ENCODE measurements around the gene AP3B1.

Gene AP3B1

DNA sequence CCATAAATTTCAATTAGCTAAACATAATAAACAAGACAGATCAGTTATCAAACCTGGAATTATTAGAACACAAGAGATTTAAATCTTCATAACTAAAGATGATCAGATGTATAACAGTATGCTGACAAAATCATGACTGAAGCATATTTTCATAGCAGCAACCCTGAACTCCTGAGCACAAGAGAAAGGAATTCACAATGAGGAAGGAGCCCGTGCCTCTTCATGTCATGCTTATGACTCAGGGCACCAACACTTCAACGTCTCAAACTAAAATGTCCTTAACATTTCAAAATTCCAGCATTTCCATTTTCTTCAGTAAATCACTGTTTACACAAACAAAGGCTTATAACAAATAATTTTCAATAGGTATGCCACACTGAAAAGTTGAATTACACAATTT is 6.7 kb downstream of the AP3B1 start:
- no peak for DNase-seq

DNA sequence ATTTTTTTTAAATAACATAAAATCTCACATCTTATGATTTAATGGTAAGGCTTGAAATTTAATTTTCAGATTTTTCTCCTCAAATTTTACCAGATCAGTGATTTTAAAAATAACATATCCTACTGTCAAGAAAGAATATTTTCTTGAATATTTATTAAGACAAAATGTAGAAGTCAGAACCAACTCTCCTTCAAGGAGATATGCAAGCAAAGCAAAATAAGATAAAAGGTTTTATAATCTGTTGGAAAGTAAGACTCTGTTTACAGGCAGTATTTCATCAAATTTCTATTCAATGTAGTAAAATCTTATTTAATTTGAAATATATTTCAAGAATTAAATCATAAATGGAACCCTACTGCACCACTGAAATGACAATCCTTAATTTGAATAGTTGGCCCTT is 7.3 kb downstream of the AP3B1 start:
- DNase-seq = no peak

DNA sequence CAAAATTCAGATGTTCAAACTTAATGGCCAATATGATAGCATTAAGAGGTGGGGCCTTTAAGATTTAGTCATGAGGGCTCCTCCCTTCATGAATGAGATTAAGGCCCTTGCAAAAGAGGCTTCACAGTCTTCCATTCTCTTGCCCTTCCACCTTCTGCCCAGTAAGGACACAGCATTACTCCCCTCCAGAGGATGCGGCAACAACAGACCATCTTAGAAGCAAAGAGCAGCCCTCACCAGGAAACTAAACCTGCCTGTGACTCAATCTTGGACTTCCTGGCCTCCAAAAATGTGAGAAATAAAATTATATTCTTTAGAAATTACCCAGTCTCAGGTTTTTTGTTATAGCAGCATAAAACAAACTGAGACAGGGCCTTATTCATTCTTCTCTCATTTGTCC is 8.2 kb downstream of the AP3B1 start:
- no peak for DNase-seq

DNA sequence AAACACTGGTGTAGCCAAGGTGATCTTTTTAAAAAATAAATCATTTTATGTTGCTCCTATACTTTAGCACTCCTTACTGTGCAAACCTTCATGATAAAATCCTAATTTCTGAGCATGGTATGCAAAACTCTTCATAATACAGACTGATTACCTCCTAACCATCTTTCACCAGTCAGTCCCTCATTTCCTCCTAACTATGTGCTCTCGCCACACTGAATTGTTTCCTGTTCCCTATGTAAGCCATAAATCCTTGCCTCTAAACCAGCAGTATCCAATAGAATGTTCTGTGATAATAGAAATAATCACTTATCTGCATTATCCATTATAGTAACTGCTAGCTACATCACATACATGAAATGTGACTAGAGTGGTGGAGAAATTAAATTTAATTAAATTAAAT is 10.7 kb downstream of the AP3B1 start:
- DNase-seq = no peak

DNA sequence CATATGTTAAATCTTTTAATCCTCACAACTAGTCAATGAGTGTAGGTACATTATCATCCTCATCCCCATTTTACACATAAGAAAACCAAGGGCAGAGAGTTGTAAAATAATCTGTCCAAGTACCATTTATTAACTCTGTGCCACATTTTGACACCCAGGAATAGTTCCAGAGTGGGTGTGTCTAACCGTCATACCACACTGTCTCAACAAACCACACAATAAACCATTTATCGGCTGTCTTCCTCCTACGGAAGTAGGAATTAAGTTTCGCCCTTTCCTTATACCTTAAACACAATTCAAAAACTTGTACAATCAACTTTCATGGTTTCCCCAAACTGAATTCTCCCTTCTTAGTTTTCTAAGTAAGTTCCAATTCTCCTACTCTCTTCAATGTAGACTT is 11.4 kb downstream of the AP3B1 start:
- no peak for DNase-seq

DNA sequence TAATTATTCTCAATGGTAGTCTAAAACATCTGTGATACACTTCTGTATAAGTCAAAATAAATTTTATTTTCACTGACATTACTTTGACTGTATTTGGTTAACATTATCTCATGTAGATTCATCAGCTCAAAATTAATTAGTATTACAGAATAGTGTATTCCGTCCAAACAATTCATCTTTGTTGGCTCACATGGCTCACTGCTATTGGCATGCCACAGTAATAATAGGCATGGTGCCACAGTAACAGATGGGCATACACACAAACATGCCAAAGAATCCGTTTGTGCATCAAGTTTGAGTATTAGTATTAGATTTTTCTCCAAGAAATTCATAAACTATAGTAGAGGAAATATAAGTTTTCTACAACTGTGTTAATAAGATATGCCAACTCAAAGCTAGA is 14.2 kb downstream of the AP3B1 start:
- DNase-seq = no peak

DNA sequence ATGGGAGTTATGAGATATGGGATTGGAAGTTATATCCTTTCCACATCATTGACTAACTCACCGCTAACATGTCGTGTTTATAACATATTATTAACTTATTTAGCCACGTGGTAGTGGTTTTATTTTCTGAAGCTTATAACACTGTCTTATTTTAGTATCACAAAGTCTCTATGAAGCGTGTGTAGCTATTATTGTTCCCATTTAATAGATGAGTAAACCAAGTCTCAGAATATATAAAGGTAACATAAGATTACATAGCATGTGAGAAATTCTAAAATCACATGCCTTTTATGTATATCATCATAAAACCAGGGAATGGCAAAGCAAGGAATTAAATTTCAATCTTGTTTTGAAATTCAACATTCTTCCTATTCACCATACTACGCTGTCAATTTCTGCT is 15.3 kb downstream of the AP3B1 start:
- DNase-seq = no peak

DNA sequence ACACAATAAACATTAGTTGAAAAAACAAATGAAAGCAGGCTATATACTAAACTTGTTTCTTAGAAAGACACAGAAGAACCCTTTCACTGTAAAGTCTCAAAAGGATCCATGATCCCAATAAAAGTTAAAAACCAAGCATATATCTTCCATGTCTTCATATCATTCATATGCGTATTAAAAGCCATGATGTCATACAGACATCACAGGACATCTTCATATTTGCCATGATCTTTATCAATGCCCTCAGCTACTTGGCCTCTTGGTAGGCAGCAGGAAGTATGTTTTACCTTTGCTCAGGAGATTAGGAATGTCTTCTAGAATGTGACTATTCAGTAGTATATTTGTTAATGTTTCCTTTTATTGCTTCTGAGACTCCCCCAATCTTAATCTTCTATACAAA is 16.8 kb downstream of the AP3B1 start:
- no peak for DNase-seq

DNA sequence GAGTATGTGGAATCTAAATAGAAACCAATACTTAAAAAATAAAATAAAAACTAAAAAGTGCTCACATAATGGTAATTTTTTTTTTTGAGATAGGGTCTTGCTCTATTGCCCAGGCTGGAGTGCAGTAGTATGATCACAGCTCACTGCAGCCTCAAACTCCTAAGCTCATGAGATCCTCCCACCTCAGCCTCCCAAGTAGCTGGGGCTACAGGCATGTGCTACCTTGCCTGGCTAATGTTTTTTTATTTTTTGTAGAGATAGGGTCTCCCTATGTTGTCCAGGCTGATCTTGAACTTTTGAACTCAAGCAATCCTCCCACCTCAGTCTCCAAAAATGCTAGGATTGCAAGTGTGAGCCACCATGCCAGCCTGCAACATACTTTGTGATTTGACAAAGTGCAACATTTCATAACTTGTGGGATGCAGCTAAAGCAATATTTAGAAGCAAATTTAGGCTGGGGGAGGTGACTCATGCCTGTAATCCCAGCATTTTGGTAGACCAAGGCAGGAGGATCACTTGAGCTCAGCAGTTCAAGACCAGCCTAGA is 18.4 kb downstream of the AP3B1 start:
- no peak for DNase-seq

DNA sequence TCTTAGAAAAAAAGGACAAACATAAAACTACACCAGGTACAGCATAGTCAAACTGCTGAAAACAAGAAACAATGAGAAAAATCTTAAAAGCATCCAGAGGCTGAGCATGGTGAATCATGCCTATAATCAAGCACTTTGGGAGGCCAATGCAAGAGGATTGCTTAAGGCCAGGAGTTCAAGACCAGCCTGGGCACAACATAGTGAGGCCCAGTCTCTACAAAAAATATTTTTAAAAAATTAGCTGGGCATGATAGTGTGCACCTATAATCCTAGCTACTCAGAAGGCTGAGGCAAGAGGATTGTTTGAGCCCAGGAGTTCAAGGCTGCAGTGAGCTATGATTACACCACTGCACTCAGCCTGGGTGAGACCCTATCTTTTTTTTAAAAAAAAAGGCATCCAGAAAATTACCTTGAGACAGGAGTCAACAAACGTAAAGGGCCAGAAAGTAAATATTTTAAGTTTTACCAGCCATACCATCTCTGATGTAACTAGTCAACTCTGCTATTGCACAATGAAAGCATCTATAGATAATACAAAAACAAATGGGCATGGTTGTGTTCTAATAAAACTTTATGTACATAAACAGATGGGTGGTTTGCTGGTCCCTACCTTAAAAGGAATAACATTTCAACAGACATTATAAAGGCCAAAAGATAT is 19.8 kb downstream of the AP3B1 start:
- DNase-seq = no peak

DNA sequence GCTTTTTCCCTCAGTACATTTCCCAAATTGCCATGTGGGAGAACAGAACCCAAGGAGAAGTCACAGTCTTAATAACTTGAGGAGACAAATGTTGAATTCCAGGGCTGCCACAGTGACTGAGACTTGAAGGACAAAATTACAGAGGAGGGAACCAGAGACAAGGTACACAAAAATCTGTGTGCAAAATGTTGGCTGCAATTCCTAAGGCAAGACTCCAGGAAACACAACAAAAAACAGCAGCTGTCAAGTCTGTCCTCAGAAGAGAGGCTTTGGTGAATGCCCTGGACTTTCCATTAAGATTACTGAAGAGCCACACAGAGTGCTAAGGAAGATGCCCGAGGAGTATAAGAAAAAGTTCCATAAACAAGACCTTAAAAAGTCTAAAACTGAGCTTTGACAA is 21.1 kb downstream of the AP3B1 start:
- no peak for DNase-seq

DNA sequence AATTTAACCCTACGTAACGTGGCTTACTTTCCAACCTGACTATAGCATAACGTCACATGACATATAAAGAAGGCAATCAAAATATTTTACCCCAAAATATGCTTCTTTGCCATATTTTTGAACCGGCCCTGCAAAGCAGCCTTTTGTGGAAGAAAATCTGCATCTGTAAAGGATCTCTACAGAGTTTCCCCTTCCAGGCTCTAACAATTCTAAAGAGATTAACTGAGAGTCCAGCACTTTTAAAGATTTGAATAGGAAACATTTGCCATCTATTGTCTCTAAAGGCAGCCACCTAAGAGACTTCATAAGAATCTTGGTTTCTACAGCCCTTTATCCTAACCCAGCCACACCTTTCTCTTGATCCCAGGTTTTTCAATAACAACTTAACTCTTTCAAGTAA is 22.7 kb downstream of the AP3B1 start:
- no peak for DNase-seq

DNA sequence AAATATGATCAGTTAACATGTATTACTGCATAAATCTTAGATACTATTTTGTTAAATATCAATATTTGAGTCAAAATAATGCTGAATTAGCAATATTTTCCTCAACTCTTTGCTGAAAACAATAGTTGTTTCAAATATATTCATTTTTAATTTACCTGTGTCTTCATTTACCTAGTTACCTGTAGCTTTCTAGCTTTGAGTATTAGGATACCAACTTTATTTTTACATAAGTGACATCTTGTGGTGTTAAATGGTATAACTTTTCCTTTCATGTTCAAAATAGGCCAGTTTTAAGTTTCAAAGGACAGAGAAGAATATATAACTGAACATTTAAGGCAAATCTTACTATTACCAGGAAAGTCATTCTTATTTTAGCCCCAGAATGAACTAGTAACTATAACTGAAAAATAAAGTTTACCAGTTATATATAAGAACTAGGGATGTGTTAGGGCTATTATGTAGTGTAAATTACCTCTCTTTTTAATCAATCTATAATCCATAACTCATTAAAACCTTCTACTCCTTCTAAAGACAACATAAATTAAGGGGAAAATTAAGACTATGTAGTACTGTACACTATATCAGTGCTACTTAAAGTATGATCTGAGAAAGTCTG is 25.3 kb downstream of the AP3B1 start:
- DNase-seq = no peak

DNA sequence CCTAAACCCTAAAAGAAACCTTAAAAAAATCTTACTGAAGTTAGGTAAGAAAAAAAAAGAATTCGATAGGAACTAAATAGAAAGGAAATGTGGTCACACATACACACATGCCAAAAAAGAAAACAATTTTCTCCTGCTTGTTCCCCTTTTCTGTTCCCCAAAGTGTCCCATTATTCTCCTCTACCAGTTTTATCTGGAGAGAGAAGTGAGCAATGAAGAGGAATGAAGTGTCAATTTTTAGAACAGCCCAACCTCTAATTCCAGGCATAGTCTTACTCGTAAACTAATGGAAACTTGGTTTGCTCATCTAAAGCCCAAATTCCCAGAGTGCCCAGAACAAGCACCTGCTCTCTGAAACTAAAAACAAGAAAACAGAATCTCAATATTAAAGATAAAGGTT is 26.1 kb downstream of the AP3B1 start:
- DNase-seq = no peak

DNA sequence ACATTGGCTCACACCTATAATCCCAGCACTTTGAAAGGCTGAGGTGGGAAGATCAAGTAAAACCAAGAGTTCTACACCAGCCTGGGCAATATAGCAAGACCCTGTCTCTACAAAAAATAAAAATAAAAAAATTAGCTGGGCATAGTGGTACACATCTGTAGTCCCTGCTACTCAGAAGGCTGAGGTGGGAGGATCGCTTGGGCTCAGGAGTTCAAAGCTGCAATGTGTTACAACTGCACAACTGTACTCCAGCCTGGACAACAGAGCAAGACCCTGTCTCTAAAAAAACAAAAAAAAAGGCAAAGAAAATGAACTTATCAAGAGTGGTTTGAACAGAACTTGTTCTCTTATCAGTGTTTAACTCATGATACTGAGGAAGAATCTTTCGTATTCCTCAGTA is 29.3 kb downstream of the AP3B1 start:
- DNase-seq = no peak

DNA sequence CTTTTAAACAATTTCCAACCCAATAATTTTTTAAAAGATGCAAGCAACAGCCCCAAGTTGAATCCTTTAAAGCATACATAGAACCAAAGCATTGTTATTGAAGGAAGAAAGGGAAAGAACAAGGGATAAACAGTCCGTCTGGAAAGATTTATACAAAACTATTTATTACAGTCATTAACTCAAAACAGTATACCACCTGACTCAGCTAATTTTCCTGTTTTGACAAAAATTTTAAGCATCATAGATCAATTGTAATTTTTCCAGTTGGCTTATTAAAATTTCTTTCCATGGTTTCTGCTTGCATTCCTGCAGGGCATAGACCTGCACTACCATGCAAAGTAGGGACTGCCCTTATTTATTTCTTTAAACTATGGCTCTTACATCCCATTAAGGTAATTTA is 29.9 kb downstream of the AP3B1 start:
- DNase-seq = no peak

DNA sequence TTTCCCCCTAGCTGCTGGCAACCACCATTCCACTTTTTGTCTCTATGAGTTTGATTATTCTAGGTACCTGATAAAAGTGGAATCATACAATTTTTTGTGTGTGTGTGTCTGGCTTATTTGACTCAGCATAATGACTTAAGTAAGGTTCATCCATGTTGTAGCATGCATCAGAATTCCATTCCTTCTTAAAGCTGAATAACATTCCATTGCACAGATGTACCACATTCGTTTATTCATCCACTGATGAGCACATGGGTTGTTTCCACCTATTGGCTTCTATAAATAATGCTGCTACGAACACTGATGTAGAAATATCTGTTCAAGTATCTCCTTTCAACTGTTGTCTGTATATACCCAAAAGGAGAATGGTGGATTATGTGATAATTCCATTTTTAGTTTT is 33.7 kb downstream of the AP3B1 start:
- DNase-seq = no peak

DNA sequence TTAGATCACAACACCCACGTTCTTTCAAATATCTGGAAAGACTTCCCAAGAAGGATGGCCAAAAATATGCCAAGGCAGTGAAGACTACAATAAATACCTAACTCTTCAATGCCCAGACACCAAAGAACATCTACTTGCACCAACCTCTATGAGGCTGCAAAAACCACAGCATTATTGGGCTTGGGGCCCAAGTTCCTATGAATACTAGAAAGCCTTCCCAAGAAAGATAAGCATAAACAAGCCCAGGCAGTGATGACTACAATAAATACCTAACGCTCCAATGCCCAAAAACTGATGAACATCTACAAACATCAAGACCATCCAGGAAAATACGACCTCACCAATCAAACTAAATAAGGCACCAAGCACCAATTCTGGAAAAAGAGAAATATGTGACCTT is 41.3 kb downstream of the AP3B1 start:
- no peak for DNase-seq

DNA sequence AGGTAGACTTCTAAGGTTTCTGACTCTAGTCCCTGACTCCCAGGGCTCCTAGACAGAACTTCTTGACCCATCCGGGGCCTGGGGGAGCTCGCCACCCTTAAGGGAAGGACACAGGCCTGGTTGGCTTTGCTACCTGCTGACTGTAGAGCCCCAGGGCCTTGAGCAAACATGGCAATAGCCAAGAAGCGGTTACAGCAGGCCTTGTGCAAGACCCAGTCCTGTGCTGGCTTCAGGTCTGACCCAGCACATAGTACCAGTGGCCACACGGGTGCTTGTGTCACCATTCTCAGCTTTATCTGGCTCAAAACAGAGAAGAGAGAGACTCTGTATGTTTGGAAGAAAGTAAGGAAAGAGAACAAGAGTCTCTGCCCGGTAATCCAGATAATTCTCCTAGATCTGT is 41.8 kb downstream of the AP3B1 start:
- no peak for DNase-seq

DNA sequence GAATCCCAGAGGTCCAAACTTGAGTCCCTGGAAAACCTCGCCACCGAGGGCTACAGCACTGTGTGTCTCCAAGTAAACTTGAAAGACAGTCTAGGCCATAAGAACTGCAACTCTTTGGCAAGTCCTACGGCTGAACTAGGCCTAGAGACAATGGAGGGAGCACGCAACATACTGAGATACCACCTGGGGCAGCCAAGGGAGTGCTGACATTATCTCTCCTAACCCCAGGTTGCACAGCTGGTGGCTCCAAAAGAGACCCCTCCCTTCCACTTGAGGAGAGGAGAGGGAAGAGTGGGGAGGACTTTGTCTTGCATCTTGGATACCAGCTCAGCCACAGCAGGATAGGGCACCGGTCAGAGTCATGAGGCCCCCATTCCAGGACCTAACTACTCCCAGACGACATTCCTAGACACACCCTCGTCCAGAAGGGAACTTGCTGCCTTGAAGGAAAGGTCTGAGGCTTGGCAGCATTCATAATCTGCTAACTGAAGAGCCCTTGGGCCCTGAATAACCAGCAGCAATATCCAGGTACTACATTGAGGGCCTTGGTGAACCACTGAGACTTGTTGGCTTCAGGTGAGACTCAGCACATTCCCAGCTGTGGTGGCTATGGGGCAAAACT is 42.7 kb downstream of the AP3B1 start:
- no peak for DNase-seq

DNA sequence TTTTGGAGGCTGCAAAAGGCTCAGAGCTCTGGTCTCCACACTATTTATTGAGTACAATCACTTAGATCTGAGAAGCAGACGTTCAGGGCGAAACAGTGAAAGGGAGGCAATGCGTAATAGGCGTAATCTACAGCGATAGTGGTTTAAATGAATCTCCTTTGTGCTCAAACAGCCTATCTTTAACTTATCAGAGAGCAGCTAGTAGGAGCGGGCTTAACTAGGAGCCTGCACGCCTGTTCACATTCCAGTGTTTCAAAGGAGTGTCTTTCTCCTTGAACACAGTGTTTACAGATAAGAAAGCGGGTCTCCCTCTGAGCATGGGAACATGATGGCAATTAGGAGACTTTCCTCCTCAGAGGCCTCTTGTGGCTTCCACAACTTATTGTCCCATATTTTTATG is 49.4 kb downstream of the AP3B1 start:
- DNase-seq = no peak

DNA sequence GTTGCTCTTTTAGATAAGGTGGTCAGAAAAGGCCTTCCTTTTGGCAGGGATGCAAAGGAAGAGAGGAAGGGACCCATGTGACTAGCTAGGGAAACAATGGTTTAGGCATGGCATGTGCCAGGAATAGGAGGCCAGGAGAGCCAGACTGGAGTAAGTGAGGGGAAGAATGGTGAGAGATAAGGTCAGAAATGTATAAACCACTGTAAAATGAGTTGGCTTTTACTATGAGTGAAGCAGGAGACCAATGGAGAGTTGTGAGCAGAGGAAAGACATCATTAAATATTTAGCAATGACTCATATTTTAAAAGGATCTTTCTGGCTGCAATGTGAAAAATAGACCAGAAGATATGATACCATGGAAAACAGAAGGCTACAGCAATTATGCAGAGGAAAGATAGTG is 50.9 kb downstream of the AP3B1 start:
- DNase-seq = no peak

DNA sequence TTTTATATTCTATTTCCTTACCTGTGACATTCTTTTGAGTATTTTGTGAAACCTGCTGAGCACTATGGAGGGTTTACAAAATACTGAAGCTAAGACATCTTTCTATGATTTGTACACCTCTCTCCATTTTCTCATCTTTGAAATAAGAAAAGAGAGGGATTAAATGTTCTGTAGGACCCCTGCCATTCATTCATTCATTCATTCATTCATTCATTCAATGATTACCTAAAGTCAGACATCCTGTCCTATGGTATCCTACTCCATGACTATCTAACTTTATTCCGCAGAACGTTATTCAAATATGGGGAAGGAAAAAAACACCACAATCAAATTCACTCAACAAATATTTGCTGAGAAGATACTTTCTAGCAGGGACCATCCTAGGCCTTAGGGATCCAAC is 51.4 kb downstream of the AP3B1 start:
- no peak for DNase-seq

DNA sequence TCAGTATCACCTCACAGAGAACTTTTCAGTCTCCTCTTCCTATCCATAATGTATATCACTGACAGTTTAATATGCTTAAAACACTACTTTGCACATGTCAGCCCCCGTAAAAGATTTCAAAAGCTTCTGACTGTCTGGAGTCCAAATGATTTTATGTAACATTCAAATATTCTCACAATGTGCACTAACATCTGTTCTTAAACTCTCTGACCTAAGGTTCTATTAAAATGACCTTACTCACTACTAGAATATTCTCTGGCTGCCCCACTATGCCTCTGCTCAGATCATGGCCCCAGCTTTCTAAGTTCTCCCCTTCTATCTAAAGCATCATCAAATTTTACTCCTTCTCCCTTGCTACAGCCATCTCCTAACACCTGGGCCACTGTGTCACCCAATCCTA is 52.5 kb downstream of the AP3B1 start:
- DNase-seq = no peak

DNA sequence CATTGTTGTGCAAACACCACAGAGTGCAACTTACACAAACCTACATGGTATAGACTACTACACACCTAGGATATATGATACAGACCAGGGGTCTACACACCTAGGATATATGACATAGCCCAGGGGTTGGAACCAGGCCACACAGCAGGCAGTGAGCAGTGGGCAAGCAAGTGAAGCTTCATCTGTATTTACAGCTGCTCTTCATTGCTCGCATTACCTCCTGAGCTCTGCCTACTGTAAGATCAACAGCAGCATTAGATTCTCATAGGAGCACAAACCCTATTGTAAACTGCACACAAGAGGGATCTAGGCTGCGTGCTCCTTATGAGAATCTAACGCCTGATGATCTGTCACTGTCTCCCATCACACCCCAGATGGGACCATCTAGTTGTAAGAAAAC is 56.6 kb downstream of the AP3B1 start:
- DNase-seq = no peak

Measured in activated gamma-delta T cell treated with Interleukin-2 at 50 U/mL for 16 hours (primary cell).